DOHH2 (cell line): ENCODE data around the gene FAM171A1.

ENCODE experiments used
- CTCF ChIP-seq: fragments of 200-600 bp; sonication (generic); IDR thresholded peaks from one replicate; pipeline ENCODE4 v1.5.1; 2014; ENCODE audit warnings: antibody characterized with exemption, mild to moderate bottlenecking, low read depth, low read length; ENCODE audit not compliant: poor library complexity, severe bottlenecking
- EZH2phosphoT487 ChIP-seq: fragments of 200-600 bp; sonication (generic); IDR thresholded peaks from 2 replicates; pipeline ENCODE4 v1.6.1; 2017; ENCODE audit warnings: borderline replicate concordance, mild to moderate bottlenecking, antibody characterized with exemption, low read length, moderate library complexity, mixed read lengths

- TF ChIP-seq CTCF: no peak
- TF ChIP-seq EZH2phosphoT487: no peak
These were observed 75.4 kb downstream of the FAM171A1 start for GRCh38 chr10:15295537-15296325.
